SKM-1 (cell line): ENCODE measurements around the gene TESK1.
A peak's percentile ranks its signal among the peaks of the same experiment; 100 is the strongest.
"Not testable (repeated sequence)": the region's sequence is repeated elsewhere in the genome, so short reads cannot be mapped to it uniquely, and the experiment has no call there.

Experiments
- DNase-seq: peaks from one replicate; lab custom pipeline; 2025; ENCODE audit not compliant: unreplicated experiment; lab: John Stamatoyannopoulos, UW

Gene TESK1

DNA sequence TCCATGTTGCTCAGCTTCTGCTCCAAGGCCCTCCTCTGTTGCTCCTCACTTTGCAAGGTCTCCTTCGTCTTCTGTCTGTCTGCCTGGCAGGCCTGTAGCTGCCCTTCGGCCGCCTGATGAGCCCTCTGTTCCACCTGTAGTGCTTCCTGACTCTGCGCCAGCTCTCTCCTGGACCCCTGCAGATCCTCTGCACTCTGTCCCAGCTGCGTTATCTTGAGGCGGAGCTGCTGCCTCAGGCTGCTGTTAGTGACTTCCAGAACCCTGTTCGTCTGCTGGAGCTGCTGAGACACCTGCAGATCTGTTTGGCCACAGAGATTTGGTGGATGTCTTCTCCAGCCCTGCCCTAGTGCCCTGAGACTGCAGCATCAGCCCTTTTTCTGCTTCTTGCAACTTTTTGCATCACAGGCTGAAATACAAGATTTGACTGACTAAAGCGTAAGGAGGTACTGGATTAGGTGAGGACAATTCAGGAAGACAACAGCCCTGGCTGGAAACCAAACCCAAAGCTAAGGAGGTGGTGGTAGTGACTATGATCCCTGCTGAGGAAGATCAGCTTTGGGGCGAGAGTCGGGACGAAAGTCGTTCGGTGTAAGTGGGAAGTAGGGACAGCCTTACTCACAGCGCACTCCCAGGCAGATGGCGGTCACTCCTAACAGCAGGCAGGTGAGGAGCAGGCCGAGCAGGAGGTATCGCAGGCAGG, 11.1 kb downstream of the TESK1 start:
- DNase-seq: no peak

GRCh38 chr9:35616681-35617459, 11.8 kb downstream of the TESK1 start:
- no peak for DNase-seq

GRCh38 chr9:35617548-35617947, 12.5 kb downstream of the TESK1 start:
- no peak for DNase-seq

DNA sequence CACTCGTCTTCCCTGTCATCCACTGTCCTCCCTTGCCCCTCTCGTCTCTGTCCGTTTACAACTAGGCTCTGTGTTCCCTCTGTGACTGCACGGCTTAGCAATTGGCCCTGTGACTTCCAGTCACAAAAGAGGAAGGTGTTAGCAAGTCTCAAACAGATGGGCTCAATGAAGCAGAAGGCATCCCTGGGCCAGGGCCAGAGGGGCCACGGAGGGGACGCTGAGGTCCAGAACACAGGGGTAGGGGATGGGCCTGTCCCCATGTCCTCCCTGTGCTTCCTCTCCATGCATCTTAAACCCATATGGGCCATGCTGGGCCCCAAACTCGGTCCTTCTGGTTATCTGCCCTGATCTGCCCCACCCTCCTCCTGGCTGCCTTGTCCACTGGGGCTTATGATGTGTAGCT, 13.3 kb downstream of the TESK1 start, which contains the start of gene CD72:
Gene CD72 (minus strand): TSS at position 89 of the 403 bp plus-strand sequence. CDS start 110 bp downstream, outside the sequence.
- peak; percentile 39 for DNase-seq

DNA sequence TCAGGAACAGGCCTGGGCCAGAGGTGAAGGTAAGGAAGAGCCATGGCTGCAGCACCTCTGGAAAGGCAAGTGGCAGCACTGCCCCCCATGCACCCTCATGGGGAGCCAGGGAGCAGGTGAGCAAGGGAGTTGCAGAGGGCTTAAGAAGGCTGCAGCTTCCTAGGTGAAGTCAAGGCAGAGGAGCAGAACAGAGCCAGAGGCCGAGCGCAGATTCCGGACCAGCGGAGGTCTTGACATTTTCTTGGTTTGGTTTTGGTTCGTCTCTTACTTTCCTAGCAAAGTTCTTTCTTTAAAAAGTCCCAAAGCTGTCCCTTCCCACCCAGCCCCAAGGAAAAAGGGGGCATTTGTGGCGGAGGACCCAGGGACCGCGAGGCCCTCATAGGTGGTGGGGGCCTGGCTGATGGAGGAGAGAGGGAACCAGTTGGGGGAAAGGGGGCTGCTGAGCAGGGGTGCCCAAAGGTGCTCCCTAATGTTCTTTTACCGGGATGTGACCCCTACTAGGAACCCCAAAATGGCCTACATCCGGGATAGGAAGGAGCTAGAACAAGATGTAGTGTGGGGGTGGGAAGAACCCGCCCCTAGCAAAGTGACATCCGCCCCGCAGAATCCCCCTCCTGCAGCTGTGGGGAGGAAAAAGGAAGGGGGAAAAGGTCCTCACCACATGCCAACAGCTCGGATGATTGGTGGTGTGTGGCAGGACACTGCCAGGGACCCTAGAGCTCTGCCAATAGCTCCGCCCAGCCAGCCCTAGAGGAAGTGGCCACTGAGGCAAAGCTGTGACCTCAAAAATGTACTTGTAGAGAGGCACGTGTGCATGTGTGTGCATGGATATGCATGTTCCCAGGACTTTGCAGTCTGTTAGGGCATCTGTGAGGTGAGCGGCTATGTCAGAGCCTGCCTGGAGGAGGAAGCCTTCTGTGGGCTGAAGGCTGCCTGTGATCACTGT, 14.1 kb downstream of the TESK1 start:
- DNase-seq: peak; percentile 41

DNA sequence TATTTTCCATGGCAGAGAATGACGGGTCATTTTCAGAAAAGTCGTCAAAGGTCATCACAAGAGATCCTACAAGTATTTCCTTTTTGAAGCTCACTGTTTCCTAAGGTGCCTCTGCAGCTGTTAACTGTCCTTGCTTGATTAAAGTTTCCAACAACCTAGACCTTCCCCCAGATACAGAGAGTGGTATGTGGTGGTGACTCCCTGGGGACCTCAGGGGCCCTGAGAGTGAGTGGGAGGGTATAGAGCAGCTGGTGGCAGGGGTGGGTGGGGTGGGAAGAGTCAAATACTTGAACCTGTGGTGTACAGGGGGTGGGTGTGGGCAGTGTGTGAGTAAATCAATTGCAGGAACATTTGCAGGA, 14.7 kb downstream of the TESK1 start:
- DNase-seq: no peak

GRCh38 chr9:35627575-35627974, 22.5 kb downstream of the TESK1 start:
- DNase-seq: no peak

DNA sequence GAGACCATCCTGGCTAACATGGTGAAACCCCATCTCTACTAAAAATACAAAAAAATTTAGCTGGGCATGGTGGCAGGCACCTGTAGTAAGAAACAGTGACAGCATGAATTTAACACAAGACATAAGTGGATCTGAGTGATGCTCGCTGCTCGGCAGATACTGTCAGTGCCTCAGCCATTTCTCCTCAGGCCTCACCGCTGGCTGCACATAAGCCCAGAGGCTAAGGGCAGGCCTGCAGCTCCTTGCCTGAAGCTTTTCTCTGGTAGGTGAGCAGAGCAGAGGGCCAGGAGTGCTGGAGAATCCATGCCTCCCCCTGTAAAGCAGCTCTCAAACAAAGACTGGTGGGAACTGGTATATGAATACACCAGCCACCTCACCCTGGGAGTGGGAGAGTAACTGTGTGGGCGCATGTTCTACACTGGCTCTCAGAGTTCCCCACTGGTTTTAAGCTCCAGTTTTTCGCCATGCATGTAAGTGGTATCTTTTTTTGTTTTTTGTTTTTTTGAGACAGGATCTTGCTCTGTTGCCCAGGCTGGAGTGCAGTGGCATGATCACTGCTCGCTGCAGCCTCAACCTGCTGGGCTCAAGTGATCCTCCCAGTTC, 23.4 kb downstream of the TESK1 start:
- DNase-seq: no peak

GRCh38 chr9:35629597-35629996, 24.5 kb downstream of the TESK1 start:
- no peak for DNase-seq

- no peak for DNase-seq
These were observed 30.7 kb downstream of the TESK1 start for GRCh38 chr9:35635730-35636129.

- no peak for DNase-seq
These were observed 31.2 kb downstream of the TESK1 start for GRCh38 chr9:35636135-35636876.

- DNase-seq: not testable (repeated sequence)
These were observed 31.8 kb downstream of the TESK1 start for GRCh38 chr9:35636877-35637246.

GRCh38 chr9:35637427-35637955, 32.4 kb downstream of the TESK1 start:
- DNase-seq: not testable (repeated sequence)

DNA sequence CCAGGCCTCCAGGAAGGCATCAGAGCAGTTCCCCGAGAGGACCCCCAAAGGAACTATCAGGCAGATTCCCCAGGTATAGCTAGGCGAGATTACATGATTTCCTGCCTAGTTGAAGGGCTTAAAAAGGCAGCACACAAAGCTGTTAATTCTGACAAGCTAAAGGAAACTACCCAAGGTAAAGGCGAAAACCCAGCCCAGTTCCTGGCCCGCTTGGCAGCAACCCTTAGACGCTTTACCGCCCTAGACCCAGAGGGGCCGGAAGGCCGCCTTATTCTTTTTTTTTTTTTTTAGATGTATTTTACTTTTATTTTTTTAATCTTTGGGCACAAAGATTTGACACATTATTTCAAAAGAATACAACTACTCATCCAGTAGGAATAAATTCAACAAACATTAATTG, 33.7 kb downstream of the TESK1 start:
- DNase-seq: not testable (repeated sequence)

- DNase-seq: not testable (repeated sequence)
These were observed 34.2 kb downstream of the TESK1 start for GRCh38 chr9:35639225-35639624.

DNA sequence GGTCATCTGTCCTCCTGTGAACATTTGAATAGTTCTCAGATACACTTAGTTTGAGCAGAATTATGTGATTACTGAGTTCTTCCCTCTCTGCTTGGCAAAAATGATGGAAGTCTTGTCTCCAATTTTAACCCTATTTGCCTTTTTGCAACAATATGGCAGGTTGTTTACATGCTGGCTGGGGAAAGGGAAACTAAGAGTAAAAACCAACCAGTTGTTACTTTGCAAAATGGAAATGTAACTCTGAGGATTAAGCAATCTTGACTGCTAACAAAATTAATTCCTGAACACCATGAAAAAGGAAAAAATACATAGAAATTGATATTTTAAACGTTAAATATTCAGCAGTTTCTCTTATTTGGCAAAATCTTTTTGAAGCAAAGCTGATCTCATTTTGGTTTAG, 34.6 kb downstream of the TESK1 start:
- no peak for DNase-seq

- DNase-seq: not testable (repeated sequence)
These were observed 35.4 kb downstream of the TESK1 start for GRCh38 chr9:35640431-35640830.

- not testable (repeated sequence) for DNase-seq
These were observed 36.4 kb downstream of the TESK1 start for GRCh38 chr9:35641478-35641877.

GRCh38 chr9:35643046-35643445, 38.0 kb downstream of the TESK1 start:
- DNase-seq: no peak

DNA sequence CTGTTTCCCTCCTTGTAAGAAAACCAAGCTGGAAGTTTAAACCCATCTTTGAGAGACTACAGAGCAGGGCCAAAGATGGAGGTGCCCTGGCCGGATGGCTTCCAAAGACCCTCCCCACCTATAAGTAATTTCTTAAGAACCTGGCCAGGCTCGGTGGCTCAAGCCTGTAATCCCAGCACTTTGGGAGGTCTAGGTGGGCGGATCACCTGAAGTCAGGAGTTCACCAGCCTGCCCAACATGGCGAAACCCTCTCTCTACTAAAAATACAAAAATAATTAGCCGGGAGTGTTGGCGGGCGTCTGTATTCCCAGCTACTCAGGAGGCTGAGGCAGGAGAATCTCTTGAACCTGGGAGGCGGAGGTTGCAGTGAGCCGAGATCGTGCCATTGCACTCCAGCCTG, 40.7 kb downstream of the TESK1 start:
- DNase-seq: not testable (repeated sequence)
